A549 (cell line): ENCODE measurements around the gene PIPOX. TPM values are rescaled to one million over a fixed set of nuclear protein-coding genes. Genes with fewer than 3 reads are reported as not detected.

Experiments
- ATAC-seq, 2 experiments: fragments of 200-7000 bp in 1 of 2; fragments of >200 bp in 1 of 2; cut with Nextera tagmentation in 1 of 2; cut with Tn5 transposase in 1 of 2; 3 replicates each; pipeline versions ENCODE4 v1.8.0 to v1.9.1; 2018 to 2020; ENCODE audit warnings: mild to moderate bottlenecking in 1 of 2, moderate library complexity in 1 of 2
- CTCF ChIA-PET: fragments of 300-600 bp; sonication (Branson Sonifier 250); formaldehyde crosslinking; extraction: SDS; loops from one replicate; lab custom pipeline; 2021; ENCODE audit warnings: antibody characterized with exemption, inconsistent platforms; lab: Yijun Ruan, JAX
- POLR2A ChIA-PET: fragments of 350-600 bp; formaldehyde crosslinking; extraction: SDS; loops from one replicate; lab custom pipeline; 2021; ENCODE audit warnings: antibody characterized with exemption, inconsistent platforms; lab: Yijun Ruan, JAX
- DNase-seq, 2 experiments: peaks; one replicate each; pipeline versions ENCODE4 v3.0.0 to v3.0.0-alpha.2; 2011 to 2016; ENCODE audit warnings: low read depth in 1 of 2, low spot score in 1 of 2
- FAIRE-seq: peaks from 2 replicates; lab custom pipeline; 2011; peaks lifted over from hg19 to GRCh38; lab: Jason Lieb, UNC
- H3K27ac ChIP-seq, 2 experiments: fragments of >200 bp; sonication (Bioruptor Twin); formaldehyde crosslinking; 3 replicates each; pipeline ENCODE4 v1.5.1; 2016 to 2017
- H3K4me1 ChIP-seq: fragments of >200 bp; sonication (Bioruptor Twin); formaldehyde crosslinking; 3 replicates; pipeline ENCODE4 v1.6.1; 2016
- H3K4me2 ChIP-seq: fragments of >200 bp; sonication (Bioruptor Twin); formaldehyde crosslinking; 3 replicates; pipeline ENCODE4 v1.6.1; 2016
- H3K4me3 ChIP-seq: fragments of >200 bp; sonication (Bioruptor Twin); formaldehyde crosslinking; 3 replicates; pipeline ENCODE4 v1.5.1; 2016
- H3K9me3 ChIP-seq: fragments of >200 bp; sonication (Bioruptor Twin); formaldehyde crosslinking; 3 replicates; pipeline ENCODE4 v1.6.1; 2016
- BCL3 ChIP-seq: fragments of >200 bp; sonication (Bioruptor Twin); formaldehyde crosslinking; IDR thresholded peaks from 3 replicates; pipeline ENCODE4 v1.6.1; 2016
- BHLHE40 ChIP-seq: IDR thresholded peaks from 2 replicates; pipeline ENCODE4 v1.6.1; 2012; ENCODE audit warnings: low read depth, low read length, inconsistent platforms
- CBX8 ChIP-seq: fragments of 200-600 bp; sonication (generic); IDR thresholded peaks from 2 replicates; pipeline ENCODE4 v1.6.1; 2016
- CHD2 ChIP-seq: fragments of 150-350 bp; IDR thresholded peaks from 2 replicates; pipeline ENCODE4 v1.6.1; 2014; ENCODE audit warnings: low read length; ENCODE audit not compliant: partially characterized antibody
- E2F6 ChIP-seq: IDR thresholded peaks from 2 replicates; pipeline ENCODE4 v1.6.1; 2012; ENCODE audit warnings: low read depth, borderline replicate concordance
- EHMT2 ChIP-seq: fragments of 200-600 bp; sonication (generic); IDR thresholded peaks from 2 replicates; pipeline ENCODE4 v1.6.1; 2016; ENCODE audit warnings: antibody characterized with exemption, low read depth, mild to moderate bottlenecking, moderate library complexity
- EP300 ChIP-seq, 2 experiments: fragments of >200 bp; sonication (Bioruptor Twin); formaldehyde crosslinking; IDR thresholded peaks; 2 replicates in 1 of 2; 3 replicates in 1 of 2; pipeline ENCODE4 v1.6.1; 2016 to 2017
- ESRRA ChIP-seq: fragments of 150-350 bp; IDR thresholded peaks from 2 replicates; pipeline ENCODE4 v1.6.1; 2014; ENCODE audit warnings: mild to moderate bottlenecking, low read length, borderline replicate concordance
- HES2 ChIP-seq: fragments of >200 bp; sonication (Bioruptor Twin); formaldehyde crosslinking; IDR thresholded peaks from 2 replicates; pipeline ENCODE4 v1.6.1; 2016
- HOXA7 ChIP-seq: fragments of 250-450 bp; sonication (Bioruptor Pico); IDR thresholded peaks from 2 replicates; pipeline ENCODE4 v1.5.0; 2020; ENCODE audit warnings: mild to moderate bottlenecking, moderate library complexity
- JUN ChIP-seq, 2 experiments: fragments of >200 bp; sonication (Bioruptor Twin); formaldehyde crosslinking; IDR thresholded peaks; 2 replicates in 1 of 2; 3 replicates in 1 of 2; pipeline ENCODE4 v1.6.1; 2016 to 2017
- JUNB ChIP-seq: fragments of >200 bp; sonication (Bioruptor Twin); formaldehyde crosslinking; IDR thresholded peaks from 2 replicates; pipeline ENCODE4 v1.6.1; 2016
- KDM1A ChIP-seq: fragments of 200-600 bp; sonication (generic); IDR thresholded peaks from 2 replicates; pipeline ENCODE4 v1.6.1; 2016; ENCODE audit warnings: low read depth, mild to moderate bottlenecking
- KDM5A ChIP-seq: fragments of 200-600 bp; sonication (generic); IDR thresholded peaks from 2 replicates; pipeline ENCODE4 v1.6.1; 2016; ENCODE audit warnings: antibody characterized with exemption, mild to moderate bottlenecking
- NFE2L2 ChIP-seq: fragments of 150-350 bp; conservative IDR thresholded peaks from 2 replicates; pipeline ENCODE4 v1.6.1; 2014; ENCODE audit warnings: low read length
- NPAS2 ChIP-seq: fragments of 250-450 bp; sonication (Bioruptor Pico); IDR thresholded peaks from 2 replicates; pipeline ENCODE4 v1.8.0; 2022; ENCODE audit warnings: mild to moderate bottlenecking, moderate library complexity, borderline replicate concordance
- POLR2A ChIP-seq: IDR thresholded peaks from 2 replicates; pipeline ENCODE4 v1.6.1; 2012; ENCODE audit warnings: mild to moderate bottlenecking, low read length
- RAD21 ChIP-seq, 2 experiments: fragments of >200 bp in 1 of 2; sonication (Bioruptor Twin) in 1 of 2; formaldehyde crosslinking in 1 of 2; IDR thresholded peaks in 1 of 2; conservative IDR thresholded peaks in 1 of 2; 2 replicates in 1 of 2; 3 replicates in 1 of 2; pipeline ENCODE4 v1.6.1; 2012 to 2018; ENCODE audit warnings: inconsistent platforms in 1 of 2
- RARB ChIP-seq: fragments of 250-450 bp; sonication (Bioruptor Pico); IDR thresholded peaks from 2 replicates; pipeline ENCODE4 v1.8.0; 2021; ENCODE audit warnings: mild to moderate bottlenecking, moderate library complexity
- RCOR1 ChIP-seq: fragments of 150-350 bp; IDR thresholded peaks from 2 replicates; pipeline ENCODE4 v1.6.1; 2014; ENCODE audit warnings: antibody characterized with exemption, low read length, low read depth
- REST ChIP-seq: fragments of 200-600 bp; sonication (generic); IDR thresholded peaks from 2 replicates; pipeline ENCODE4 v1.6.1; 2016; ENCODE audit warnings: antibody characterized with exemption, mild to moderate bottlenecking, moderate library complexity
- SMC3 ChIP-seq: fragments of >200 bp; sonication (Bioruptor Twin); formaldehyde crosslinking; IDR thresholded peaks from 3 replicates; pipeline ENCODE4 v1.6.1; 2018; ENCODE audit warnings: inconsistent platforms
- TFCP2L1 ChIP-seq: fragments of 250-450 bp; sonication (Bioruptor Pico); IDR thresholded peaks from 2 replicates; pipeline ENCODE4 v1.5.0; 2021; ENCODE audit warnings: mild to moderate bottlenecking
- TP53 ChIP-seq: fragments of 250-450 bp; sonication (Bioruptor Pico); IDR thresholded peaks from 2 replicates; pipeline ENCODE4 v1.5.0; 2021; ENCODE audit warnings: mild to moderate bottlenecking, moderate library complexity
- USF2 ChIP-seq: fragments of 450-650 bp; IDR thresholded peaks from 2 replicates; pipeline ENCODE4 v1.6.1; 2014; ENCODE audit warnings: antibody characterized with exemption
- ZFP36 ChIP-seq: fragments of 450-650 bp; IDR thresholded peaks from 2 replicates; pipeline ENCODE4 v1.6.1; 2014; ENCODE audit warnings: borderline replicate concordance; ENCODE audit not compliant: partially characterized antibody
- whole genome bisulfite sequencing: methylation state at CpG from one replicate; pipeline ENCODE4 v1.1.6; 2017; ENCODE audit errors: missing lambda C conversion rate; 5-methylcytosine and 5-hydroxymethylcytosine counted together
- polyA plus RNA-seq, 4 experiments: library from polyadenylated mRNA; depleted of rRNA in 3 of 4; stranded (reverse); fragments of >200 nt; fragmentation: RNase III in 1 of 4; extraction: RNeasy Plus Mini Kit Qiagen cat#74134 plus additional on column Dnase treatment in 1 of 4; gene quantifications; 2 replicates in 3 of 4; 3 replicates in 1 of 4; pipeline ENCODE4 v1.2.3, GENCODE V29; 2011 to 2017

The PIPOX gene
- polyA plus RNA-seq, 2 of the 4 experiments (the other 2 are of a cell fraction) = 0.39 to 0.94 TPM

- ChIA-PET CTCF (interaction anchor here (0.7 to 2.0 kb wide), 5 partner anchors 12 to 126 kb away, joined by 3 to 5 read pairs (median 3); no protein-coding TSS in a partner anchor), POLR2A (no interaction called here)
- no peak overlapping the region for H3K27ac ChIP-seq
- no peaks in the 10 kb centered on the region; the same call in 2 of the 3 replicates for H3K4me1 ChIP-seq
- FAIRE-seq = no peak
- no peak for TF ChIP-seq NPAS2 (CRISPR knock-in tag)
- no peak for TF ChIP-seq BHLHE40
- H3K4me3 ChIP-seq = no peak overlapping the region
- 96% methylated on average over 33 of the region's 33 CpGs for WGBS
- ATAC-seq = no peak
- H3K9me3 ChIP-seq = no peaks in the 10 kb centered on the region
- DNase-seq = no peak
- no peak overlapping the region for H3K4me2 ChIP-seq
Observed at GRCh38 chr17:29079887-29080286, 36.9 kb downstream of the PIPOX start.

- FAIRE-seq = no peak
- Histone ChIP-seq H3K4me3 (no peak overlapping the region), H3K9me3 (no peaks in the 10 kb centered on the region), H3K4me2 (no peak overlapping the region), H3K4me1 (no peaks in the 10 kb centered on the region; the same call in 2 of the 3 replicates), H3K27ac (no peak overlapping the region)
- CTCF ChIA-PET = interaction anchor here (0.7 to 2.0 kb wide), 4 partner anchors 13 to 117 kb away, joined by 3 to 5 read pairs (median 3); no protein-coding TSS in a partner anchor
- ATAC-seq = no peak
- no peak for DNase-seq
- 97% methylated on average over 33 of the region's 33 CpGs for WGBS
- no peak for TF ChIP-seq HES2
- TF ChIP-seq ESRRA = no peak
- TF ChIP-seq TFCP2L1 (CRISPR knock-in tag) = no peak
- no peak for TF ChIP-seq JUNB
- no peak for TF ChIP-seq RAD21 (conservative IDR thresholded peaks at IDR 0.05 in 1 of 2, IDR thresholded peaks at IDR 0.05 in 1 of 2)
- TF ChIP-seq USF2 = no peak
- no peak for TF ChIP-seq CHD2
- TF ChIP-seq POLR2A = no peak
- no peak for TF ChIP-seq TP53 (CRISPR knock-in tag)
- TF ChIP-seq BCL3 = no peak
- TF ChIP-seq EP300 (IDR thresholded peaks at IDR 0.05) = no peak
- no peak for TF ChIP-seq NFE2L2
- no peak for TF ChIP-seq KDM5A
- TF ChIP-seq ZFP36 = no peak
- TF ChIP-seq CBX8 = no peak
- no peak for TF ChIP-seq RARB
- TF ChIP-seq RCOR1 = no peak
- TF ChIP-seq JUN (IDR thresholded peaks at IDR 0.05) = no peak
- TF ChIP-seq KDM1A = no peak
- POLR2A ChIA-PET = no interaction called here
Observed at GRCh38 chr17:29080323-29080722, 37.4 kb downstream of the PIPOX start.

GRCh38 chr17:29080965-29081364, 38.0 kb downstream of the PIPOX start:
- ChIA-PET CTCF (interaction anchor here (0.6 to 3.1 kb wide), 7 partner anchors 9 to 117 kb away, joined by 3 to 9 read pairs (median 4); no protein-coding TSS in a partner anchor), POLR2A (no interaction called here)
- no peak overlapping the region for H3K27ac ChIP-seq
- H3K9me3 ChIP-seq = no peaks in the 10 kb centered on the region
- ATAC-seq = no peak
- DNase-seq = no peak
- FAIRE-seq = no peak
- WGBS = 89% methylated on average over 14 of the region's 14 CpGs
- H3K4me2 ChIP-seq = no peak overlapping the region
- H3K4me3 ChIP-seq = no peak overlapping the region
- no peaks in the 10 kb centered on the region; the same call in 2 of the 3 replicates for H3K4me1 ChIP-seq
- TF ChIP-seq EHMT2 (no peak), BHLHE40 (no peak), HOXA7 (CRISPR knock-in tag) (no peak), USF2 (no peak), SMC3 (no peak), ESRRA (no peak), E2F6 (no peak), REST (no peak), BCL3 (no peak), RARB (no peak)
